Measurements from ENCODE around the gene MT1X. TPM values are rescaled to one million over a fixed set of nuclear protein-coding genes. Genes with fewer than 3 reads are reported as not detected.
A peak's percentile ranks its signal among the peaks of the same experiment; 100 is the strongest.

Gene MT1X
- total RNA-seq, 1 experiment from 2014 or later = 18.9 TPM

- Histone ChIP-seq H3K27me3 (ENCODE audit: insufficient read depth, low read depth) (no peaks in the 10 kb centered on the region), H2AFZ (no peak overlapping the region), H4K20me1 (ENCODE audit: insufficient read depth) (no peaks in the 10 kb centered on the region), H3K79me2 (ENCODE audit: low read depth) (no peaks in the 10 kb centered on the region), H3K4me1 (replicated peaks; ENCODE audit: insufficient read depth) (peaks cover 36% of the 10 kb centered on the region), H3K36me3 (ENCODE audit: low read depth) (no peaks in the 10 kb centered on the region), H3K4me2 (peak overlapping the region; percentile 34), H3K9me2 (ENCODE audit: insufficient read depth) (no peaks in the 10 kb centered on the region), H3K27ac (peak overlapping the region; percentile 32; the same call in 1 of the 2 replicates), H3F3A (ENCODE audit: insufficient read depth, low read depth) (peaks cover 29% of the 10 kb centered on the region), H3K4me3 (no peak overlapping the region), H3K9me3 (ENCODE audit: insufficient read depth, low read depth) (no peaks in the 10 kb centered on the region)
- intact Hi-C loops (cut with micrococcal nuclease; ENCODE audit: unreplicated experiment) = loop anchor here (5.0 kb wide), 1 partner anchor 38 kb away; no protein-coding TSS in a partner anchor
- peak; percentile 33 to 84 for DNase-seq
- BruUV-seq (replicated peaks) = no TSS peak
- CTCF ChIA-PET = no interaction called here
- TF ChIP-seq EZH2 (IDR thresholded peaks at IDR 0.05; ENCODE audit: low read depth) = no peak
- POLR2A ChIA-PET (ENCODE audit: unreplicated experiment) = interaction anchor here (0.6 kb wide), 1 partner anchor 9 kb away, joined by 3 read pairs; no protein-coding TSS in a partner anchor
Measured at GRCh38 chr16:56679818-56680217, 2.5 kb upstream of the MT1X start.

- intact Hi-C loops (cut with micrococcal nuclease; ENCODE audit: unreplicated experiment) = loop anchor here (1.0 to 5.0 kb wide), 3 partner anchors 26 to 76 kb away; partner anchors contain the start of gene MT1F
- no peak for DNase-seq
- H3F3A ChIP-seq (ENCODE audit: insufficient read depth, low read depth) = peaks cover 29% of the 10 kb centered on the region
- peaks cover 36% of the 10 kb centered on the region for H3K4me1 ChIP-seq (replicated peaks; ENCODE audit: insufficient read depth)
- H3K36me3 ChIP-seq (ENCODE audit: low read depth) = no peaks in the 10 kb centered on the region
- TF ChIP-seq EZH2 (IDR thresholded peaks at IDR 0.05; ENCODE audit: low read depth) (no peak), CTCF (conservative IDR thresholded peaks at IDR 0.05) (no peak)
- peak overlapping the region; percentile 79 for H3K4me3 ChIP-seq
- no peaks in the 10 kb centered on the region for H3K27me3 ChIP-seq (ENCODE audit: insufficient read depth, low read depth)
- no peak overlapping the region for H3K27ac ChIP-seq
- peaks cover 6% of the 10 kb centered on the region; the same call in 1 of the 2 replicates for H3K9me3 ChIP-seq (ENCODE audit: insufficient read depth, low read depth)
- no peaks in the 10 kb centered on the region for H3K79me2 ChIP-seq (ENCODE audit: low read depth)
- ChIA-PET CTCF (interaction anchor here (0.5 kb wide), 1 partner anchor 29 kb away, joined by 5 read pairs; no protein-coding TSS in a partner anchor), POLR2A (ENCODE audit: unreplicated experiment) (interaction anchor here (0.6 to 0.8 kb wide), 3 partner anchors 27 to 326 kb away, joined by 3 to 6 read pairs (median 4); no protein-coding TSS in a partner anchor)
- peak overlapping the region; percentile 77 for H2AFZ ChIP-seq
- no peaks in the 10 kb centered on the region for H4K20me1 ChIP-seq (ENCODE audit: insufficient read depth)
- no peaks in the 10 kb centered on the region for H3K9me2 ChIP-seq (ENCODE audit: insufficient read depth)
- H3K4me2 ChIP-seq = peak overlapping the region; percentile 99
- BruUV-seq (replicated peaks) = TSS peak; percentile 91
Measured at GRCh38 chr16:56682703-56683397, 580 bp downstream of the MT1X start.

- H3K27me3 ChIP-seq (ENCODE audit: insufficient read depth, low read depth) = no peaks in the 10 kb centered on the region
- ChIA-PET POLR2A (ENCODE audit: unreplicated experiment) (interaction anchor here (0.6 to 0.8 kb wide), 2 partner anchors 46 to 326 kb away, joined by 3 to 6 read pairs; no protein-coding TSS in a partner anchor), CTCF (interaction anchor here (0.5 to 0.7 kb wide), 3 partner anchors 30 to 779 kb away, joined by 5 to 9 read pairs (median 5); no protein-coding TSS in a partner anchor)
- H4K20me1 ChIP-seq (ENCODE audit: insufficient read depth) = no peaks in the 10 kb centered on the region
- no peak for TF ChIP-seq EZH2 (IDR thresholded peaks at IDR 0.05; ENCODE audit: low read depth)
- no peak for TF ChIP-seq CTCF (conservative IDR thresholded peaks at IDR 0.05)
- no peaks in the 10 kb centered on the region for H3K79me2 ChIP-seq (ENCODE audit: low read depth)
- H3K4me3 ChIP-seq = no peak overlapping the region
- H3K9me3 ChIP-seq (ENCODE audit: insufficient read depth, low read depth) = peaks cover 6% of the 10 kb centered on the region; the same call in 1 of the 2 replicates
- peak overlapping the region; percentile 99 for H3K4me2 ChIP-seq
- H2AFZ ChIP-seq = no peak overlapping the region
- intact Hi-C loops (cut with micrococcal nuclease; ENCODE audit: unreplicated experiment) = loop anchor here (2.0 to 5.0 kb wide), 2 partner anchors 41 to 77 kb away; no protein-coding TSS in a partner anchor
- no TSS peak for BruUV-seq (replicated peaks)
- H3F3A ChIP-seq (ENCODE audit: insufficient read depth, low read depth) = peaks cover 30% of the 10 kb centered on the region
- peaks cover 39% of the 10 kb centered on the region for H3K4me1 ChIP-seq (replicated peaks; ENCODE audit: insufficient read depth)
- DNase-seq = no peak
- no peaks in the 10 kb centered on the region for H3K36me3 ChIP-seq (ENCODE audit: low read depth)
- no peak overlapping the region for H3K27ac ChIP-seq
- H3K9me2 ChIP-seq (ENCODE audit: insufficient read depth) = no peaks in the 10 kb centered on the region
Measured at GRCh38 chr16:56683424-56684172, 1.3 kb downstream of the MT1X start.
